GM12801 (cell line): ENCODE data around the gene KCNMA1.

Experiments used
- CTCF ChIP-seq: IDR thresholded peaks from one replicate; pipeline ENCODE4 v1.5.1; 2011; ENCODE audit warnings: control low read depth; ENCODE audit not compliant: insufficient read length; ENCODE audit errors: extremely low read depth

The KCNMA1 gene

GRCh38 chr10:76905251-76905650 is 732.4 kb downstream of the KCNMA1 start:
- no peak for TF ChIP-seq CTCF

- TF ChIP-seq CTCF: no peak
Observed at GRCh38 chr10:76903387-76903945, 734.1 kb downstream of the KCNMA1 start.

GRCh38 chr10:76902949-76903348 is 734.7 kb downstream of the KCNMA1 start:
- TF ChIP-seq CTCF: no peak

GRCh38 chr10:76901701-76902100 is 735.9 kb downstream of the KCNMA1 start:
- no peak for TF ChIP-seq CTCF

GRCh38 chr10:76899490-76899889 is 738.1 kb downstream of the KCNMA1 start:
- TF ChIP-seq CTCF: no peak

GRCh38 chr10:76892766-76893479 is 744.7 kb downstream of the KCNMA1 start:
- TF ChIP-seq CTCF: no peak

GRCh38 chr10:76887223-76888010 is 750.2 kb downstream of the KCNMA1 start:
- TF ChIP-seq CTCF: no peak
